GM19395 (cell line): ENCODE data around the gene POTEB.
"Not testable (repeated sequence)": the region's sequence is repeated elsewhere in the genome, so short reads cannot be mapped to it uniquely, and the experiment has no call there.

Source experiments
- ATAC-seq: cut with Tn5 transposase; IDR thresholded peaks from one replicate; pipeline ENCODE4 v1.9.1; 2021; ENCODE audit warnings: mild to moderate bottlenecking, moderate library complexity; ENCODE audit not compliant: unreplicated experiment

The POTEB gene

DNA sequence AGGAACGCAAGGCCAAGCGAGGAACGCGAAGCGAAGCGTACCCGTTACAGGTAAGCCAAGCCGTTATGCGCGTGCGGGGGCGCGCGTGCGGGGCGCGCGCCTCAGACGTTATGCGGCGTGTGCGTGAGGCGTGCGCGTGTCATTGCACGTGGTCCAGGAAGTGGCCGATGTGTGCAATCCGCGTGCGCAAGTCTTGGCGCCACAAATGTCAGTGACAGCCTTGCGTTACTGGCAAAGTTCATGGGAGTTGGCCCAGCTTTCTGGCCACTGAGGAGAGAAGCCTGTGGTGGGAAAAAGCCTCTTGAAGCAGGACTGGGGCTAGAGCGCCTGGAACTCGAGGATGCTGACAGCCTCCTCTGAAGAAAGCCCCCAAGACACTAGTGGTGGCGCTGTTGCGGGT, at the start of gene POTEB:
TSS of gene POTEB (minus strand) at position 101 of the 400 bp plus-strand sequence. CDS start 489 bp downstream, outside the sequence.
- not testable (repeated sequence) for ATAC-seq

DNA sequence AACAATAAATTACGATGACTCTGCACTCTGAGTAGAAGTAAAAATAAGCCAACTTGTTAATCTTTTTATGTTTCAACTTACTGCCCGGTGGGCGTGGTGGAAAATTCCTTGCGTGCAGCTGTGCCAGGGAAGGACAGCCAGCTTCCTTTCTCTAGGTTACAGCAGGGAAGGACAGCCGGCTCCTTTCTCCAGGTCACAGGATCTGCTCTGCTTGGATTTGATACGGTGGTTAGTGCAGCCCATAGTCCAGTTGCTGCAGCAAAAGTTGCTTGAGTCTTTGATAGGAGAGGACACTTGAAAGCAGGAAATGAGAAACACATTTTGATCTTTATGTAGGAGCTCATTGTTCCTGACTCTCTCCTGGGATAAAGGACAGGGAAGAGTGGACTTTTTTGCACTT, 13.4 kb upstream of the POTEB start:
- not testable (repeated sequence) for ATAC-seq

DNA sequence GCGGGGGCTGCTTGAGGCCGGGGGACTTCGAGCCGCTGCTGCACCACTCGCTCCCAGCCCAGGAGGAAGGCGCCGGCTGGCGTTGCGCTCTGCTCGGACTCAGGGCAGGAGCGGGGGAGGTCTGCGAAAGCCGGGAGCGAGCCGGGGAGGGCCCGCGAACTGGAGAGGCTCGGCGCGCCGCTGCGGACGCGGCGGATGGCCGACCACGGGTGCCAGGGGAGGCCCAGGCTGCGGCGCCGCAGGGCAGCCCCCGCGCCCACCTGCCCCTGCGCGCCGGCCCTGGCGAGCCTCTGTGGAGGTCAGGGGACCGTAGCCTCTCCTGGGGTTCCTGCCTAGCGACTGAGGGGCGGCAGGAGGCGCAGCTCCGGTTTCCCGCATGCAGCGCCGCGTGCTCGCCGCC, 12.0 kb upstream of the POTEB start:
- ATAC-seq = not testable (repeated sequence)

DNA sequence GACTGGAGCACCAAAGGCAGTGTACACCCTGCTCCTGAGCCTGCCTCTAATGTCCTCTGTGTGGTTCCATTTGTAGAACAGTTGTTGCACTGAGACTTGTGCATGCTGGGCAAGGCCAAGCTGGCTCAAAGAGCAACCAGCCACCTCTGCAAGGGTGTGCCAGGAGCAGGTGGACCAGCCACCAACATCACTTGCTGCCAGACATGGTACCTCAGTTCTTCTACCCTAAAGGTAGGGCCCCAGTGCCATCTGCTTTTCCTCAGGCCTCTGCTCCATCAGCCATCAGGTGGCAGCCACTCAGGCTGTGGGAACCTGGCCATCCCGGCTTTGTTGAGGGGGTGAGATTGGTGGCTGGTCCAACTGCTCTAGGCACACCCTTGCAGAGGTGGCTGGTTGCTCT, 38.7 kb downstream of the POTEB start:
- not testable (repeated sequence) for ATAC-seq
